ENCODE results near the gene SF3B2. TPM values are rescaled to one million over a fixed set of nuclear protein-coding genes. Genes with fewer than 3 reads are reported as not detected.

SF3B2 gene
- total and polyA plus RNA-seq, 2 donors (not counting 3 experiments of a cell fraction or from before 2014, with no cell fraction given), result 99.4 to 196 TPM

DNA sequence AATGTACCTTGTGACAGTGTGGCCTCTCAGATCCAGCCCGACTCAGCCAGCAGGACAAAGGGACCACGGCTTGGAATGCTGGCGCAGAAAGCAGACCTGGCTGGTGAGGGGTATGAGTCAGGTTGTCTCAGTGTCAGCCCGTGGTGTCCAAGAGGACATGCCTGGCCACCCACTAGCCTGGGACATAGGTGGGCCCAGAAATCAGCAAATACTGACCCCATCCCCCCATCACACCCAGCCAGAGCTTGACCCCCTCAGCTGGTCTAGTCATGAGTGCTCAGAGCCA lies 45.3 kb upstream of the SF3B2 start:
- DNase-seq (ENCODE audit: low read depth, low spot score) (no peak), FAIRE-seq (no peak)
- CTCF ChIA-PET, result interaction anchor here (3.9 kb wide), 1 partner anchor 15 kb away, joined by 37 read pairs; no protein-coding TSS in a partner anchor
- H3K4me1 ChIP-seq (ENCODE audit: control insufficient read depth, extremely low read depth, insufficient read depth, low read length), result peaks cover 6% of the 10 kb centered on the region
- H2AFZ ChIP-seq (ENCODE audit: low read depth, low read length), result no peak overlapping the region
- no peak overlapping the region for H3K9ac ChIP-seq (replicated peaks; ENCODE audit: extremely low read depth, insufficient read depth, low read length)
- TF ChIP-seq MYC (IDR thresholded peaks at IDR 0.05; ENCODE audit: low read depth, low read length), result no peak
- BruUV-seq (replicated peaks), result no TSS peak
- H3K79me2 ChIP-seq (ENCODE audit: control insufficient read depth, insufficient read depth, low read length), result peaks cover 15% of the 10 kb centered on the region
- H3K9me3 ChIP-seq (replicated peaks; ENCODE audit: control insufficient read depth, insufficient read depth, low read length), result no peaks in the 10 kb centered on the region
- H3K27ac ChIP-seq (ENCODE audit: insufficient read depth, low read depth, low read length), result no peak overlapping the region
- peaks cover 0 to 7% of the 10 kb centered on the region in 2 experiments for H3K36me3 ChIP-seq (ENCODE audit: control insufficient read depth in 2 of 2, extremely low read depth in 1 of 2, insufficient read depth in 2 of 2, low read length in 2 of 2)
- intact Hi-C loops (cut with micrococcal nuclease) (no loop called here), dilution Hi-C loops (cut with MboI; ENCODE audit: extremely low pct_ligation_motif_present, low sequenced_read_pairs) (no loop called here)
- POLR2A ChIA-PET, result no interaction called here
- no peak overlapping the region for H3K4me2 ChIP-seq (ENCODE audit: insufficient read depth, low read length)
- H4K20me1 ChIP-seq (replicated peaks; ENCODE audit: control insufficient read depth, extremely low read depth, insufficient read depth, low read length), result no peaks in the 10 kb centered on the region
- peaks cover 2% of the 10 kb centered on the region in 2 experiments for H3K27me3 ChIP-seq (ENCODE audit: control insufficient read depth in 2 of 2, insufficient read depth in 2 of 2, low read length in 2 of 2)
- H3K4me3 ChIP-seq (replicated peaks in 1 of 3; ENCODE audit: insufficient read depth in 1 of 3, low read depth in 1 of 3, low read length in 3 of 3), result no peak overlapping the region
- no peaks in the 10 kb centered on the region for H3K9me1 ChIP-seq (replicated peaks; ENCODE audit: control insufficient read depth, extremely low read depth, insufficient read depth, low read length)

DNA sequence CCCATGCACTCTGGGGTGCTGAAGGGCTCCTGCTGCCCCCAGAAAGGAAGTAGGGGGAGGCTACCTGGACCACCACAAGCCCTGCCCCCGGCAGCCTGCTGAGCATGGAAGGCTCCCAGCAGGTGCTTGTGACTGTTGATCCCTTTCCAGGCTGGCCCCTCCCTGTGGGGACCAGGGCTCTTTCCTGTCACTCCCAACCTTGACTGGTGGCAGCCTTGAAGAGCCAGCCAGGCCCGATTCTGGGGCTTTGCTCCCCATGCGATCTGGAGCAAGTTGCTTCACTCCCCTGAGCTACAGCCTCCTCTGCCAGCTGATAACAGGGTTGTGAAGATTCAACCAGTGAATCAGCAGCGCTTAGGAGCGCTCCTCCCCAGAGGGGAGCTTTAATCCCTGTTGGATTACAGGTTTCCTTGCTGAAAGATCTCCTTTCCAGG lies 44.9 kb upstream of the SF3B2 start:
- no peak overlapping the region for H3K4me2 ChIP-seq (ENCODE audit: insufficient read depth, low read length)
- no TSS peak for BruUV-seq (replicated peaks)
- H4K20me1 ChIP-seq (replicated peaks; ENCODE audit: control insufficient read depth, extremely low read depth, insufficient read depth, low read length), result no peaks in the 10 kb centered on the region
- no peak overlapping the region for H2AFZ ChIP-seq (ENCODE audit: low read depth, low read length)
- H3K79me2 ChIP-seq (ENCODE audit: control insufficient read depth, insufficient read depth, low read length), result peaks cover 15% of the 10 kb centered on the region
- H3K4me3 ChIP-seq (replicated peaks in 1 of 3; ENCODE audit: insufficient read depth in 1 of 3, low read depth in 1 of 3, low read length in 3 of 3), result no peak overlapping the region
- peaks cover 0 to 7% of the 10 kb centered on the region in 2 experiments for H3K36me3 ChIP-seq (ENCODE audit: control insufficient read depth in 2 of 2, extremely low read depth in 1 of 2, insufficient read depth in 2 of 2, low read length in 2 of 2)
- POLR2A ChIA-PET, result no interaction called here
- intact Hi-C loops (cut with micrococcal nuclease) (no loop called here), dilution Hi-C loops (cut with MboI; ENCODE audit: extremely low pct_ligation_motif_present, low sequenced_read_pairs) (no loop called here)
- DNase-seq (ENCODE audit: low read depth, low spot score) (no peak), FAIRE-seq (no peak)
- TF ChIP-seq FOS (IDR thresholded peaks at IDR 0.05; ENCODE audit: borderline replicate concordance, insufficient read depth, low read length) (no peak), POLR2AphosphoS5 (IDR thresholded peaks at IDR 0.05; ENCODE audit: insufficient read depth, low read depth, low read length) (no peak)
- H3K4me1 ChIP-seq (ENCODE audit: control insufficient read depth, extremely low read depth, insufficient read depth, low read length), result peaks cover 6% of the 10 kb centered on the region
- no peak overlapping the region for H3K27ac ChIP-seq (ENCODE audit: insufficient read depth, low read depth, low read length)
- no peaks in the 10 kb centered on the region for H3K9me1 ChIP-seq (replicated peaks; ENCODE audit: control insufficient read depth, extremely low read depth, insufficient read depth, low read length)
- CTCF ChIA-PET, result interaction anchor here (3.9 kb wide), 1 partner anchor 15 kb away, joined by 37 read pairs; no protein-coding TSS in a partner anchor
- peaks cover 2% of the 10 kb centered on the region in 2 experiments for H3K27me3 ChIP-seq (ENCODE audit: control insufficient read depth in 2 of 2, insufficient read depth in 2 of 2, low read length in 2 of 2)
- H3K9me3 ChIP-seq (replicated peaks; ENCODE audit: control insufficient read depth, insufficient read depth, low read length), result no peaks in the 10 kb centered on the region
- H3K9ac ChIP-seq (replicated peaks; ENCODE audit: extremely low read depth, insufficient read depth, low read length), result no peak overlapping the region

Measured in endothelial cell of umbilical vein (primary cell).